Erythroblast (primary cell): ENCODE results near the gene KDM1A.
A peak's percentile ranks its signal among the peaks of the same experiment; 100 is the strongest.
"Not testable (repeated sequence)": the region's sequence is repeated elsewhere in the genome, so short reads cannot be mapped to it uniquely, and the experiment has no call there.

Experiments
- DNase-seq, 2 experiments: peaks; one replicate each; lab custom pipeline; 2025; lab: John Stamatoyannopoulos, UW
- GATA1 ChIP-seq: IDR thresholded peaks from 2 replicates; pipeline ENCODE4 v1.6.1; 2011; ENCODE audit warnings: low read depth, mild to moderate bottlenecking, control low read depth, low read length, moderate library complexity
- POLR2A ChIP-seq: IDR thresholded peaks from 2 replicates; pipeline ENCODE4 v1.6.1; 2011; ENCODE audit warnings: mild to moderate bottlenecking, low read length

The KDM1A gene

DNA sequence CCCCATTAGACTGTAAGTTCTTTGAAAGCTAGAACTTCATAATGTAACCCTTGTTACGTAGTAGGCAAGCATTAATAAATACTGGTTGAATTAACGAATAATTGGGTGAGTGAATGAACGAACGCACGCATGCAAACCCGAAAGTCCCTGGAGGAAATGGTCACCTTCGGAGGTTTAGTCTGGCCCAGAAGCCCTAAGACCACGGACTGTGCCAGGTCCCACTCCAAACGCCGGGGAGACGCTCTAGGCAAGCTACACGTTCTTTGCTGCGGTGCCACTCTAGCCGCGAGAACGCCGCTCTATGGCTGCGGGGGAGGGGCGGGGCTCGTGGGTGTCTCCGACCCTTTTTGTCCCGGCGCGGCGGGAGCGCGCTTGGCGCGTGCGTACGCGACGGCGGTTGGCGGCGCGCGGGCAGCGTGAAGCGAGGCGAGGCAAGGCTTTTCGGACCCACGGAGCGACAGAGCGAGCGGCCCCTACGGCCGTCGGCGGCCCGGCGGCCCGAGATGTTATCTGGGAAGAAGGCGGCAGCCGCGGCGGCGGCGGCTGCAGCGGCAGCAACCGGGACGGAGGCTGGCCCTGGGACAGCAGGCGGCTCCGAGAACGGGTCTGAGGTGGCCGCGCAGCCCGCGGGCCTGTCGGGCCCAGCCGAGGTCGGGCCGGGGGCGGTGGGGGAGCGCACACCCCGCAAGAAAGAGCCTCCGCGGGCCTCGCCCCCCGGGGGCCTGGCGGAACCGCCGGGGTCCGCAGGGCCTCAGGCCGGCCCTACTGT is at the start of gene KDM1A:
KDM1A (plus strand) TSS at position 375 of the 769 bp plus-strand sequence; CDS start at position 504, 129 bp downstream.
- DNase-seq = peak; percentile 98
- TF ChIP-seq POLR2A (peak; percentile 95), GATA1 (no peak)

DNA sequence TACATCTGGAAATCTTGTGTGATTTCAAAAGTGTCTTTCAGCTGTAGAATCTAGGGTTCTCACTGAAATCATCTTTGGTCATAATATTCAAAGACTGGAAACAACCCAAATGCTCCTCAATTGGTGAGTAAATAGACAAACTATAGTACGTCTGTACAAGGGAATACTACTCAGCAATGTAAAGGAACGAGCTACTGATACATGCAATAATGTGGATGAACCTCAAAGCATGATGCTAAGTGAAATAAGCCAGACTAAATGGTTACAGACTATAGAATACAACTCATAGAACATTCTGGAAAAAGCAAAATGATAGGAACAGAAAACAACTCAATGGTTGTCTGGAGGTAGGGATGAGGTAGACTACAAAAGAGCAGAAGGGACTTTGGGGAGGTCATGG is 49.2 kb upstream of the KDM1A start:
- TF ChIP-seq GATA1 = no peak
- no peak for TF ChIP-seq POLR2A
- no peak for DNase-seq

DNA sequence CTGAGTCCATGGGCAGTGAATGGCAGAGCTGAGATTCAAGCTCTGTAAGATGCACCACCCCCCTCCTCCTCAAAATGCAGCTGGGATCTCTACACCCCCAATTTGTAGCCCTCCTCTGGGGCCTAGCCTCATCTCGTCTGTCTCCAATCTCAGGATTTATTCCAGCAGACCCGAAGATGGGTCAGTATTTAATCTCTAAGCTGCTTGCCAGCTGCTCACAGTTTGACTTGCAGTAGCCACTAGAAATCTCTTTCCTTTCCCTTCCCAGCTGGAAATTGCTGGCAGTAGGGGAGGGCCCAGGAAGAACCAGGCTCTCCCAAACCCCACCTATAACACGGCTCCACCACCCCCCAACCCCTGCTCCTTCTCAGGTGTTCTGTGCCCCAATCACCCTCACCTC is 48.1 kb upstream of the KDM1A start:
- no peak for TF ChIP-seq GATA1
- TF ChIP-seq POLR2A = no peak

DNA sequence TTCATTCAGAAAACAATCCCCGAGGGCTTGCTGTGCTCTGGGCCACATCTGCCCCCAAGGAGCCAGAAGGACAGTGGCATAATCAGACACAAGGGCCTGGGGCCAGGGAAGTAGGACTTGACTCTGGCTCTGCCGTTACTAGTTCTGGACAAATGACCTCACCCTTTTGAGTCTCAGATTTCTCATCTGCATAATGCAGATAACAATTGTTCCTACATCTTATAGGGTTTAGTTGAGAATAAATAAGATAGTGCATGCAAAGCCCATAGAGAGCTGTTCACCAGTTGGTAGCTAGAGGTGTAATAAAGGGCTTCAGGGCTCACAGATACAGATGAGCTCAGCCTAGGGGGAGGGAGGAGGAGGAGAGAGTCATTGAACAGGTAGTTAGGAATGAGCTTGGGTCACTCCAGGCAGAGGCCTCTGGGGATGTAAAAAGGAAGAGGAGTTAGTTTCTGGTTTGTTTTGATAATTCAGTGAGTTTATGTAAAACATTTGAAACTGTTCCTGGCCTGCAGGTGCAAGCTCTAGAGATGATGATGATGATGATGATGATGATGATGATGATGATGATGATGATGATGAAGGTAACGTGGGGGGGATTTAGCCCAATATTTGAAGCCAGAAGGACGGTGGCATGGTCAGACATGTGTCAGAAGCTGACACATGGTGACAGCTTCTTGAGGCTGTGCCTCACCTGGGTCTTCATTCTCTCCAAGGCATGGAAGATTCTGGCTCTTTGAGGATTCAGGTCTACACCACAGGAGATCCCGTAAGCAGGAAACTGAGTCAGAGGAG is 47.5 kb upstream of the KDM1A start:
- TF ChIP-seq GATA1 (no peak), POLR2A (no peak)
- no peak for DNase-seq

More for the DNA sequence above, 48.1 kb upstream of the KDM1A start:
- DNase-seq = no peak

DNA sequence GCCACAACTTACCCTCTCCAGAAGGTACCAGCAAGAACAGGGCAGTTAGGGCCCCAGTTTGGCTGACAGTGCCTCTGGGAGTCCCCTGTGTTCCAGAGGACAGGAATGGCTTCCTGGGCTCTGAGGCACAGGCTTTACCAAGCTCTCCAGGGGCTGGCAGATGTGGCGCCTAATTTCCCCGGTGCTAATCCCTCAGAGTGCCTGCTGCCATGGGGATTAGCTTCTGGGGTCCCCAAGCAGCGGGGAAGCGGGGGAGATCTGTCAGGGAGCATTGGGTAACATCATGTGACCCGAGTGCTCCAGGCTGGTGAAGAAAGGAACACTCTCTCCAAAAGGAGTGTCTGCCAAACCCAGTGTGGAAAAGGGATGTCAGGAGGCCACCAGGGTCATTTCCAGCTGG is 46.5 kb upstream of the KDM1A start, which contains the start of gene LACTBL1:
LACTBL1 (minus strand) TSS at position 107 of the 400 bp plus-strand sequence. CDS start 550 bp downstream, outside the sequence.
- TF ChIP-seq POLR2A (no peak), GATA1 (no peak)
- DNase-seq = no peak

DNA sequence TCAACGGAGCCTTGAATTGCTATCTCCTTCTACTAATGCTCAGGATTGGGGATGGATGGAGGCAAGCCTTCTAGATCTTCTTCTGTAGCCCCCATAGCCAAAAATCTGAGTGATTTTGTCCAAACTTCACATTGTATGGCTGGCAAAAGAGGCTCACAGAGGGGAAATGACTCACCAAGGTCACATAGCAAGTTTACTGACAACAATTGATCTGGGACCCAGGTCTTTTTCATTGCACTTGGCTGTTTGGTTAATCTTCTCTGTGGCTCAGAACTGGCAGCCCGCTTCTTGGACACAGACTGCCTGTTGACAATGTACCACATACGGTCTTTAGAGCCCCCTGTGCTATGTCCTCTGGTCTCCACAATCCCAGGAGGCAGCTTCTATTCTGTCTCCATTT is 43.6 kb upstream of the KDM1A start:
- no peak for DNase-seq
- TF ChIP-seq GATA1 = no peak
- TF ChIP-seq POLR2A = no peak

DNA sequence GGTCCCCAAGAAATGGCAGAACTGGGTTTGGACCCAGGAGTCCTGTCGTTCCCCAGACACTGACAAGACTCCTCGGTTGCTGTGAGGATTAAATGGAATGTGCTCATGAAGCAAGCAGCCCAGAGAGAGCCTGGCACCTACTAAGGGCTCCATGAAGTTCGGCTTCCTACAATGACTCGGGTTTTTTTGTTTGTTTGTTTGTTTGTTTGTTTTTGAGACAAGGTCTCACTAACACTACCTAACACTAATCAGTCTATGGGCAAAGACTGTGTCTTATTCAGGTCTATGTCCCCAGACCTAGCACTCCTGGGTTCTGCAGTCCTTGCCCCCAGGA is 43.2 kb upstream of the KDM1A start:
- no peak for DNase-seq
- TF ChIP-seq GATA1 = no peak
- no peak for TF ChIP-seq POLR2A

DNA sequence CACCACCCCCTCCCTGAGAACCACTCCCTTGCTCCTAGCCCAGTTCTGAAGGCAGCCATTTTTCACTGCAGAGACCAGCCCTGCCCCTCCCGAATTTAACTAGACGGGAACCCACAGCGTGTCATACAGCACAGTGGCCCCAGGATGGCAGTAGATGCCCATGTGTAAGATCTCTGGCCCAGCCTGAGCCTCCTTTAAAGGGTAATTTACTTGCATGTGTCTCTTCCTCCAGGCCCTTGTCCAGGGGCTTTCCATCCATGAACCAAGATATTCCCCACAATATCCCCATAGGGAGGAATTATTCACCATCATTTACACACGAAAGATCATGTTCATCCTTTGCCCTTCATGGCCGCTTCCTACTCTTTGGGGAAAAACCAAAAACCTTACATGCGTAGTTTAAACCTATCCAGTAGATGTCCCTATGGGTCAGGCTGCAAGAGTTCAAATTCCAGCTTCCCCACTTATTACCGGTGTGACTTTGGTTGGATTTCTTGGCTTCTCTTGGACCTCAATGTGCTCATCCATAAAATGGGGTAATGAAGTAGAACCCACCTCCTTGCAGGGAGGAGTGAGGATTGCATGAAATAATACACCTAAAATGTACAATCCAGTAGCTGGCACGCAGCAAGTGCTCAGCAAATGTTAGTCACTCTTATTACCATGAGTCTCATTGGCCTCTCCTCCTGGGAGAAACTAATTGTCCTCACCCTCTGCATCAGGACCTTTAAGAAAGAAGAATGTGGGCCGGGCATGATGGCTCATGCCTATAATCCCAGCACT is 42.6 kb upstream of the KDM1A start:
- peak; percentile 73 to 77 for DNase-seq
- TF ChIP-seq GATA1 (no peak), POLR2A (no peak)

DNA sequence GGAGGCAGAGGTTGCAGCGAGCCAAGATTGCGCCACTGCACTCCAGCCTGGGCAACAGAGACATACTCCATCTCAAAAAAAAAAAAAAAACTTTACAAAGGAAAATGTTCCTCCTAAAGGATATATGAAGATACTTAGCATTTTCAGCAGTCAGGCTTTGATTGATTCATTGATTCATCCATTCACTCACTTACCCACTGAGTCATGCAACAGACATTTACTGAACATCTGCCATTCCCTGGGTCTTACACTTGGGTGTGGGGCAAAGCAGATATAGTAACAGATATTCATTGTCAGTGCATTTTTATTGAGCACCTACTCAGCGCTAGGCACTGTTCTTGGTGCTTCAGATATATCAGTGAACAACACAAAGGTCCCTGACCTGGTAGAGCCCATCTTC is 41.0 kb upstream of the KDM1A start:
- TF ChIP-seq POLR2A (no peak), GATA1 (no peak)
- DNase-seq = no peak

DNA sequence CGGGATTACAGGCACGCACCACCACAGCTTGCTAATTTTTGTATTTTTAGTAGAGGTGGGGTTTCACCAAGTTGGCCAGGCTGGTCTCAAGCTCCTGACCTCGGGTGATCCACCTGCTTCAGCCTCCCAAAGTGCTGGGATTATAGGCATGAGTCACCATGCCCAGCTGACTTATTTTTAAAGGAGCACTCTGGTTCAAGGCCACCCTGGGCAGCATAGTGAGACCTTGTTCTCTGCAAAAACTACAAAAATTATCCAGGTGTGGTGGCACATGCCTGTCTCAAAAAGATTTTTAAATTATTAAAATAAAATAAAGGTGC is 38.8 kb upstream of the KDM1A start:
- not testable (repeated sequence) for DNase-seq

DNA sequence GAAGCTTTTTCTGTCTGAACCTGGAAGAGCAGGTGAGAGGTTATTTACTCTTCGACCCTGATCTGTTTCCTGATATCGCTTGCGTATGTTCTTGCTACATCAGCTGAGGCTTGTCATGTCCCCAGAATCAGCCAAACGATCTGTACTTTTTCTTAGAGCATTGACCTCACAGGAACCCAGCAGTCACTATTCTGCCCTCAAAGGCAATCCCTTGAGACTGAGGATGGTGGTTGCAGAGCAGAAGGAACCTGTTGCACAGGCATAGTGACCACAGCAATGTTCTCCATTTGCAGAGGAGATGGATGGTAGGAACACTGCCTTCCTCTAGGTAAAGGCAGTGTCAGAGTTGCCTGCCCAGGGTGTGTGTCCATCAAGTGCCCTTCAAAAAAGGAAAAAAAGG is 35.3 kb upstream of the KDM1A start:
- TF ChIP-seq POLR2A = no peak
- DNase-seq = no peak

DNA sequence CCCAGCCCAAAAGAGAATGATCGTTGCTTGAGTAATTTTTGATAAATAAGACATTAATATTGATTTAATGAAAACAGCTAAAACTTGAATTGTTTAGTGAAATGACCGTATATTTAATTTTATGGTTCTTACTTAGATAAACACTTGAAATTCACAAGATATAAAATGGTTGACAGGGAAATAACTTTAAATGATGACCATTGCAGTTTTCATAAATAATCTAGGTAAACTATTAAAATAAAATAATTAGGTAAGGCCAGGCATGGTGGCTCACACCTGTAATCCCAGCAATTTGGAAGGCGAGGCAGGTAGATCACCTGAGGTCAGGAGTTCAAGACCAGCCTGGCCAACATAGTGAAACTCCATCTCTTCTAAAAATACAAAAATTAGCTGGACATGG is 26.9 kb upstream of the KDM1A start:
- not testable (repeated sequence) for DNase-seq

DNA sequence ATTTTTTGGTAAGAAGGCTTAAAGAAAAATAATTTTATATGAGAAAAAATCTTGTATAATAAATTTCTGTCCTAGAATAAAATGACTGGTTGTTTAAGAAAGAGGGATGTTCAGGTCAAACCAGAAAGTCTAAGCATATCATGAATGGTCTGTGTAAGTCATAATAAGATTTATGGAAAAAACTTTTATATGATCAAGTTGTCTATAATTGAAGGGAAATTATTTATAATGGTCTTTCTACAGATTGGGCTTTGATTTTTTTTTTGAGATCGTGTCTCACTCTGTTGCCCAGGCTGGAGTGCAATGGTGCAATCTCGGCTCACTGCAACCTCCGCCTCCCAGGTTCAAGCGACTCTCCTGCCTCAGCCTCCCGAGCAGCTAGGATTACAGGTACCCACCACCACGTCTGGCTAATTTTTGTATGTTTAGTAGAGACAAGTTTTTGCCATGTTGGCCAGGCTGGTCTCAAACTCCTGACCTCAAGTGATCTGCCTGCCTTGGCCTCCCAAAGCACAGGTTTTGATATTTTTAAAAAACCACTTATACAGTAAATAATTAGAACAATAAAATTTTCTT is 26.0 kb upstream of the KDM1A start:
- not testable (repeated sequence) for DNase-seq

DNA sequence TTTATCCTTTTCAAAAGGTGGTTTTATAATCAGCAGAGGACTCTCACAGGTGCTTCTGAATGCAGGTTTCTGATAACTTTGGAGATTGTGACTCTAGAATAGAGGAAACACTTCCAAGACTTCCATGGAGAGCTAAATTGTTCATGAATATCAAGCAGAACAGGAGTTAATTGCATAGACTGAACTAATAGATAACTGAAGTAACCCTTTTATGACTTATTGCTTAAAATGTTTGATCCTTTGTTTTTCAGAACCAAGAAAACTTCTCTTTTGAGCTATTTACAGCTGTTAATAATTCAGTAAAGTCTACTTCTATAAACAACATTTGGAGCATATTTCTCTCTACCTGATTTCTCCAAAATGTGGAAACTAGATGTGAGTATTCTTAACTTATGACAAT is 23.5 kb upstream of the KDM1A start:
- no peak for DNase-seq
- TF ChIP-seq POLR2A (no peak), GATA1 (no peak)

DNA sequence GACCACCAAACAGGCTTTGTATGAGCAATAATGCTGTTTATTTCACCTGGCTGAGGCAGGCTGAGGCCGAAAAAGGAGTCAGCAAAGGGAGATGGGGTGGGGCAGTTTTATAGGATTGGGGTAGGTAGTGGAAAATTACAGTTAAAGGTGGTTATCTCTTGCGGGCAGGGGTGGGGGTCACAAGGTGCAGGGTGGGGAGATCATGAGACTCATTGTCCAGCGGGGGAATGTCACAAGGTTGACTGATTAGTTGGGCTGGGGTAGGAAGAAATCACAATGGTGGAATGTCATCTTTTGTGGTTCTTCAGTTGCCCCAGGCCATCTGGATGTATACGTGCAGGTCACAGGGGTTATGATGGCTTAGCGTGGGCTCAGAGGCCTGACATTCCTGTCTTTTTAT is 21.7 kb upstream of the KDM1A start:
- not testable (repeated sequence) for DNase-seq

DNA sequence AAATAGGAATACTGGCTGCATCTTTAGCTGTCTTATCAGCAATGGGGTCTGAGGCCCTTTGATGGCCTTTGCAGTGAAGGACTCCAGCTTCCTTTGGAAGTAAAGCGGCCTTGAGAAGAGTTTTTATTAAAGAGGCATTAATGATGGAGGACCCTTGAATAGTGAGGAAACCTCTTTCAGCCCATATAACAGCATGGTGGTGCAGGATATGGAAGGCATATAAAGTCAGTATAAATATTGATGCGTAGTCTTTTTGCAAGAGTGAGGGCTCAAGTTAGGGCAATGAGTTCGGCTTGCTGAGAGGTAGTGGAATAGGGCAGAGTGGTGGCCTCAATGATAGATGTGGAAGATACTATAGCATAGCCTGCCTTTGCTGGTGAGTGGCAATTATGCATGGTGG is 19.1 kb upstream of the KDM1A start:
- not testable (repeated sequence) for DNase-seq

DNA sequence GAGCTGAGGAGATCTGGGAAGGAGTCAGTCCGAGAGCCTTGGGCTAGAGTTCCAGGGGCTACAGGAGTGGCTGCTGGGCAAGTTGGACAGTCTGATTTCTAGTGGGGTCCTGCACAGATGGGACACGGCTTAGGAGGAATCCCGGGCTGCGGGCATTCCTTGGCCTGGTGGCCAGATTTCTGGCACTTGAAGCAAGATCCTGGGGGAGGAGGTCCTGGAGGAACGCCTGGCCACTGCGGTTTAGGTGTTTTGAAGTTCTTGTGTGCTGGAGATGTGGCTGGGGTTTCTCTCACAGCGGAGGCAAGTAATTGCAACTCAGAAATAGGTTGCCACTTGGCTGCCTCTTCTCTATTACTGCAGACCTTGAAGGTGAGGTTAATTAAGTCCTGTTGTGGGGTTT is 17.1 kb upstream of the KDM1A start:
- DNase-seq = not testable (repeated sequence)
